Measurements from ENCODE around the gene LENEP. TPM values are rescaled to one million over a fixed set of nuclear protein-coding genes. Genes with fewer than 3 reads are reported as not detected.

Gene LENEP
- total RNA-seq, 3 donors from 2014 or later (not counting 1 experiment from before 2014, with no cell fraction given): not detected

GRCh38 chr1:155010211-155010918 is 17.0 kb downstream of the LENEP start:
- peak overlapping the region in 1 of 2 donors; percentile 60 for H3K27ac Mint-ChIP-seq
- no peak for ATAC-seq
- Histone ChIP-seq H3K9me3 (ENCODE audit: control insufficient read depth, insufficient read depth, low read length) (no peaks in the 10 kb centered on the region), H3K4me3 (ENCODE audit: low read length) (peak overlapping the region; percentile 2), H3K27me3 (ENCODE audit: control insufficient read depth, insufficient read depth, low read length) (no peaks in the 10 kb centered on the region), H3K27ac (ENCODE audit: low read length) (peak overlapping the region; percentile 26), H3K36me3 (ENCODE audit: control insufficient read depth, insufficient read depth, low read length) (peaks cover 9% of the 10 kb centered on the region), H3K4me1 (ENCODE audit: control insufficient read depth, insufficient read depth, low read length) (peaks cover 97% of the 10 kb centered on the region)
- no peak for TF ChIP-seq CTCF (IDR thresholded peaks at IDR 0.05)
- intact Hi-C loops (cut with micrococcal nuclease): no loop called here
- WGBS (ENCODE audit: insufficient coverage): 64% methylated on average over 3 of the region's 11 CpGs
- H3K27me3 Mint-ChIP-seq (ENCODE audit: low read depth in 2 of 2): no peaks in the 10 kb centered on the region
- H3K4me1 Mint-ChIP-seq: peaks cover 26 to 83% of the 10 kb centered on the region in 2 donors
- no peaks in the 10 kb centered on the region for H3K9me3 Mint-ChIP-seq
- H3K4me3 Mint-ChIP-seq: peak overlapping the region; percentile 59
- peak in 1 of 2 donors; percentile 53 for DNase-seq
- no peaks in the 10 kb centered on the region for H3K36me3 Mint-ChIP-seq

GRCh38 chr1:155011004-155011416 is 17.6 kb downstream of the LENEP start:
- Histone ChIP-seq H3K27ac (ENCODE audit: low read length) (no peak overlapping the region), H3K4me1 (ENCODE audit: control insufficient read depth, insufficient read depth, low read length) (peaks cover 97% of the 10 kb centered on the region), H3K36me3 (ENCODE audit: control insufficient read depth, insufficient read depth, low read length) (peaks cover 14% of the 10 kb centered on the region), H3K27me3 (ENCODE audit: control insufficient read depth, insufficient read depth, low read length) (no peaks in the 10 kb centered on the region), H3K9me3 (ENCODE audit: control insufficient read depth, insufficient read depth, low read length) (no peaks in the 10 kb centered on the region), H3K4me3 (ENCODE audit: low read length) (no peak overlapping the region)
- 90% methylated on average over 3 of the region's 5 CpGs for WGBS (ENCODE audit: insufficient coverage)
- no peak for TF ChIP-seq CTCF (IDR thresholded peaks at IDR 0.05)
- DNase-seq: no peak
- intact Hi-C loops (cut with micrococcal nuclease): no loop called here
- Mint-ChIP-seq H3K27me3 (ENCODE audit: low read depth in 2 of 2) (no peaks in the 10 kb centered on the region), H3K4me3 (peak overlapping the region; percentile 17), H3K36me3 (no peaks in the 10 kb centered on the region), H3K9me3 (no peaks in the 10 kb centered on the region), H3K27ac (peak overlapping the region in 1 of 2 donors; percentile 66), H3K4me1 (peaks cover 25 to 82% of the 10 kb centered on the region in 2 donors)
- ATAC-seq: no peak

- peaks cover 19 to 82% of the 10 kb centered on the region in 2 donors for H3K4me1 Mint-ChIP-seq
- 91% methylated on average over 3 of the region's 6 CpGs for WGBS (ENCODE audit: insufficient coverage)
These were observed 18.1 kb downstream of the LENEP start for GRCh38 chr1:155011437-155012025.

More at GRCh38 chr1:155011437-155012025, 18.1 kb downstream of the LENEP start:
- peak overlapping the region in 1 of 2 donors; percentile 81 for H3K27ac Mint-ChIP-seq
- ATAC-seq (peak in 1 of 3 donors; percentile 15), DNase-seq (peak in 1 of 2 donors; percentile 55)
- peaks cover 97% of the 10 kb centered on the region for H3K4me1 ChIP-seq (ENCODE audit: control insufficient read depth, insufficient read depth, low read length)
- H3K36me3 Mint-ChIP-seq: no peaks in the 10 kb centered on the region
- H3K27me3 ChIP-seq (ENCODE audit: control insufficient read depth, insufficient read depth, low read length): no peaks in the 10 kb centered on the region
- H3K36me3 ChIP-seq (ENCODE audit: control insufficient read depth, insufficient read depth, low read length): peaks cover 19% of the 10 kb centered on the region
- intact Hi-C loops (cut with micrococcal nuclease): no loop called here
- H3K9me3 ChIP-seq (ENCODE audit: control insufficient read depth, insufficient read depth, low read length): no peaks in the 10 kb centered on the region
- no peak overlapping the region for H3K4me3 ChIP-seq (ENCODE audit: low read length)
- H3K4me3 Mint-ChIP-seq: no peak overlapping the region
- H3K9me3 Mint-ChIP-seq: no peaks in the 10 kb centered on the region
- no peaks in the 10 kb centered on the region for H3K27me3 Mint-ChIP-seq (ENCODE audit: low read depth in 2 of 2)
- no peak overlapping the region for H3K27ac ChIP-seq (ENCODE audit: low read length)
- TF ChIP-seq CTCF (IDR thresholded peaks at IDR 0.05): no peak

Measured in natural killer cell (primary cell).